Kasumi-1 (cell line): ENCODE data around the gene EFNA2.
A peak's percentile ranks its signal among the peaks of the same experiment; 100 is the strongest.

ENCODE experiments used
- DNase-seq, 2 experiments: peaks; one replicate each; lab custom pipeline; 2025; lab: John Stamatoyannopoulos, UW

The EFNA2 gene

DNA sequence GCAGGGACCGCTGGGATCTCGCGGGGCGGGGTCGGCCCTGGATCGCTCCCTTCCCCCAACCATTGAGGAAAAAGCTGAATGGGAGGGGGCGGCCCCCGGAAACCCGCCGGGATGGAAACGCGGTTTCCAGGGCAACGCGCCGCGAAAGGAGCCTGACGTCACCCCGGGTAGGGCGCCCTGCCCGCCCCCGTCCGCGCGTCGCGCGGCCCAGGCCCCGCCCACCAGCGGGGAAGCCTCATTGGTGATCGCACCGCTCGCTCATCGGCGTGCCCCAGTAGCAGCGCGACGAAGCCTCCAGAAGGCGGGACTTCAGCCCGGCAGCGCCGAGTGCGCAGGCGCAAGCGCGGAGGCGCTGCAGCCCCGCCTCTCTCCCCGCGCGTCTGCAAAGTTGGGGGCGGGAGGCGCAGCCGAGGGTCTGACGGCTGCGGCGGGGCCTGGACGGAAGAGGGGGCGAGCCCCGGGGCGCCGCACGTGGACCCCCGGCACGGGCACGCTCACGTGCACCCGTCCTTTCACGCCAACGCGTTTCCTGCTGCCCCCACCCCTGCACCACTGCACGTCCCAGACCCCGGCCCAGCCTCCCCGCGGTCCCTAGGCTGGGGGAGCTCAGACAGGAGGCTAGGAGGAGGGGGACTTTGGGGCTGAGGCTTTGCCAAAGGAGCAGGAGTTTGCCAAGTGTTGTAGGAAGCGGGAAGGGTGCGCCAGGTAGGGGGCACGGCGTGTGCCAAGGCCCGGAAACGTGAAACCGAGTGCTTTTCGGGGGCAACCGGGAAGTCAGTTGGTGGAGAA, 24.7 kb upstream of the EFNA2 start:
- DNase-seq: peak; percentile 86 to 91

DNA sequence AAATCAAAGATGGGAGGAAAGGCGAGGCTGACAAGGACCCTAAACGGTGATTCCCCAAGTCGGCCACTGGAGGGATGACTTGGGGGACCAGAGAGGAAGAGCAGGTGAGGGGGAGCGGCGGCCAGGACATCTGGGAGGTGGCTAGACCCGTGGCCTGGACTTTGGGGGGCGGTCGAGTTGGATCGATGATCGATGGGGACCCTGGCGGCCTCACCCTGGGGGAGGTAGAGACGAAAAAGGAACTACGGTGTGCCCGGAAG, 24.2 kb upstream of the EFNA2 start:
- peak in 1 of 2 experiments; percentile 24 for DNase-seq

DNA sequence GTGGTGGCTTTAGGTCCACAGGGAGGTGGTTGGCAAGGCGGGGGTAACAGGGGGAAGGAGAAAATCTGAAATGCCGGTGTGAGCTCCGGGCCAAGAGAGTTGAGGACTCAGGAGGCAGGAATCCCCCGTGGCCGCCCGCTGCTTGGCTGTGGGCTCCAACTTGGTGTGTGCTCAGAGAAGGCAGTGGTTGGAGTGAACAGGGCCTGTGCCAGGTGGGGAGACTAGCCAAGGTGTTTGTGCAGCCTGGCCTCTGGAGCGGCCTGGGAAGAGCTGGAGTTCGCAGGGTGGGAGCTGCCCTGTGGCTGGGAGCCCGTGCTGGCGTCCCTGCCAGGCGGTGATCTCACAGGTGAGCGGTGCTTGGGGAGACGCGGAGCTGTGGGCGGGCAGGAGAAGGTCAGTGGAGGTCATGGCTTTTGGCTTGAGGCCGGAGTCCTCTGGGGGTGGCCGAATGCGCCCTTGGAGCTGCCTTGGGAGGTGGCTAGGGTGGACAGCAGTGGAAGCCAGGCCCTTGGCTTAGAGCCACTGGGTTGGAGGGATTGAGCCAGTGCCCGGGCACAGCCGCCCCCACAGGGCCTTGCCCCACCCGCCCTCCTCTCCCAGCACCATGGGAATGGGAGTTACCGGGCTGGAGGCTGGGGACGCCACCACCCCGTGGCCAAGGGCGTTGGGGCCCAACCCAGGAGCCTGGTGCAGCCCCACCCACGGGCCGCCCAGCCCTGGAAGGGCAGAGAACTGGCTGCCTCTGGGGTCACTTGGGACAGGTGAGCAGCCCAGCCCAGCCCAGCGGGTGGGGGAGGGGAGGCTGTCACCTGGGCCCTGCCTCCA, 23.7 kb upstream of the EFNA2 start:
- DNase-seq: no peak

DNA sequence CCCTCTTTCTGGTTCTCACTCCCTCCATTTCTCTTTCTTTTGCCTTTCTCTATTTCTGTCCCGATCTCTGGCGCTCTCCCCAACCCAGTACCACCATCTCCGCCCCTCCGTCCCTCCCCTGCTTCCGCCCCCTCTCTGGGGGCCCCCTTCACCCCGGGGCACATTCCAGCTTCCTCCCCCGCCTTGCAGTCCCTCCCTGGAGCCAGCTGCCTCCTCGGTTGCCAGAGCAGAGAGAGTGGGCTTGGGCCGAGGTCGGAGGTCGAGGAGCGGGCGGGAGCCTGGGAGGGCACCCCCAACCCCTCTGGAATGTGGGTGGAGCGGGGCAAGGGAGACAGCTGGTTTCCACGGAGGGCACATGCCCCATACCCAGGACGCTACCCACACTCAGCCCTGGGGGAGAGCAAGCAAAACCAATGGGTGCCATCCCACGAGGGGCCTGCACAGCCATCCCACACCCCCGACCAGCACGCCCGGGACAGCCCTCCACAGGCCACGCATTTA, 23.0 kb upstream of the EFNA2 start:
- no peak for DNase-seq

GRCh38 chr19:1263188-1263587, 22.5 kb upstream of the EFNA2 start:
- no peak for DNase-seq

DNA sequence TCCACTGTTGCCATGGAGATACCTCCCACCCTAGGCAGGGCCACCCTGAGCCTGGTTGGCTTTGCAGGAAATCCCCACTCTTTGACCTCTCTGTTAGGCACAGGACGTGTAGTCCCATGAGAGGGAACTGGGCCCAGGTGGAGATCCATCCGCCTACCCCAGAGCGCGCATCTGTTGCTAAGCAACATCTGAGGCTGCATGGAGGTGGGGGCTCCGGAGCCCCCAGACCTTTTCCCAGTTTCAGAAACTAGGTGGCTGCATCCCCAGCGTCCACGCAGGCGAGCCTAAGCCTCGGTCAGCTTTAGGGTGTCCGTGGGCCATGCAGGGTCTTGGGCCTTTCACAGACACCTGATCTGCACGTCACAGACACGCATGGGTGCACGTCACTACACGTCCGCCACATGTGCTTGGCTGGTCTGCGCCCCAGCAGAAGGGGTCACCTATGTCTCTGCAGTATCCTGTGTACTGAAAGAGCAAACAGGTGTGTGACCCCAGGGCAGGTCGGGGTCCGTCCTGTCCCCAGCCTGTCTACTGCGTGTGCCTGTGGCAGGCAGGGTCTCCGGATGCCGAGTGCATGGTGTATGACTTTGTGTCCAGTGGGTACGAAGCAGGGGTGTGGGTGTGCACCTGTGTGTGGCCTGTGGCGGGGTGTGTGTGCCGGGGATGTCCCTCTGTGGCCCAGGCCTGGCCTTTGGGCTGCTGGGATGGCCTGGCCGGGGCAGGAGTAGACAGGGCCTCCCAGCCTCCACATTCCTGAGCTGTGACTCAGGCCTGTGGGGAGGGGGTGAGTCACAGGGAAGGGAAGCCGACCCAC, 20.7 kb upstream of the EFNA2 start:
- DNase-seq: no peak

GRCh38 chr19:1265615-1266128, 20.0 kb upstream of the EFNA2 start:
- DNase-seq: no peak

GRCh38 chr19:1266129-1266915, 19.4 kb upstream of the EFNA2 start:
- DNase-seq: peak; percentile 52 to 63

GRCh38 chr19:1266916-1267476, 18.7 kb upstream of the EFNA2 start:
- DNase-seq: peak in 1 of 2 experiments; percentile 16

GRCh38 chr19:1267477-1268225, 18.0 kb upstream of the EFNA2 start:
- DNase-seq: no peak

GRCh38 chr19:1268226-1269064, 17.2 kb upstream of the EFNA2 start:
- no peak for DNase-seq

DNA sequence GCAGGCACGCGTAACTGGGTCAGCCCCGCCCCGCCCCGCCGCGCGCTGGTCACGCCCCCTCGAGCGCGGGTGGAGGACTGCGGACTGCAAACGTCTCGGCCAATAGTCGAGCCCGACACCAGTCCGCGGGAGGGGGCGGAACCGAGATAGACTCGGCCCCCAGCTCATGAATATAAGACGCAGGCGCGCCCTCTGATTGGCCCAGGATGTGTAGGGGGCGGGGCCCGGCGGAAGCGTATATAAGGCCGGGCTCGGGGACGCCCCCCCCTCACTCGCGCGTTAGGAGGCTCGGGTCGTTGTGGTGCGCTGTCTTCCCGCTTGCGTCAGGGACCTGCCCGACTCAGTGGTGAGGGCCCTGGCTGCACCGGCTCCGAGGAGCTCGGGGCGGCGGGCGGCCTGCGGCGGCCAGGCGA, 16.6 kb upstream of the EFNA2 start, which contains the start of gene CIRBP:
Gene CIRBP (plus strand): TSS at position 268 of the 413 bp plus-strand sequence. CDS start 1,602 bp downstream, outside the sequence.
- DNase-seq: peak; percentile 93 to 94

DNA sequence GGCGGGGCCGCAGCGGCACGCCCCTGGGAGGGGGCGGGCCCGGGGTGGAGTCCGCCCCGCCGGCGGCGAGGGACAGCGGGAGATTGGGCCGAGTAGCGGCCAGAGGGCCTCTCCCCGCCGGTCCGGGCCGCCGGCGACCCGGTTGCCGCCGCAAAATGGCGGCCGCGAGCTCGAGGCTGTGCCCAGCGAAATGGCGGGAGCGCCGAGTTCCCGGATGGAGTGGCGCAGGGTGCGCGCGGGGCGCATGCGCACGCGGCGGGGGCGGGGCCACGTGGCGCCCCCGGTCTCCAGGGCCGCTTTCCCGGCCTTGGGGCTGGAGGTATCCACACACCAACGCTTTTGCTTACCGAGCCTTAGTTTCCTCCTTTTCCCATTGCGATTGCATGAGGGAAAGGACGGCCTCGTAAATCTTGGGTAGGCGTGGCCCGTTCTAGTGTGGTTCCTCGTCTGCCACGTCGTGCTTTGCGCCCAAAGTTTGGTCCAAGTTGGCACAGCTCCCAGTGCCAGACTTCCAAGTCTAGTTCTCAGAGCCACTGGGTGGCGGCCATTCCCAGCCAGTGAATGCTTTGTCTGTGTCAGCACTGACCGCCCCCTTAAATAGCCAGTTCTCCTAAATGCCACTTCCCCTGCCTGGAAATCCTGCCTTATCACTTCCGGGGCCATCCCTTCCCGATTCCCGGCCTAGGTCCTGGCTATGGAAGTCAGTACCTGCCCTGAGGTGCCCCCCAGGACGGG, 16.0 kb upstream of the EFNA2 start:
- DNase-seq: peak; percentile 49 to 52

DNA sequence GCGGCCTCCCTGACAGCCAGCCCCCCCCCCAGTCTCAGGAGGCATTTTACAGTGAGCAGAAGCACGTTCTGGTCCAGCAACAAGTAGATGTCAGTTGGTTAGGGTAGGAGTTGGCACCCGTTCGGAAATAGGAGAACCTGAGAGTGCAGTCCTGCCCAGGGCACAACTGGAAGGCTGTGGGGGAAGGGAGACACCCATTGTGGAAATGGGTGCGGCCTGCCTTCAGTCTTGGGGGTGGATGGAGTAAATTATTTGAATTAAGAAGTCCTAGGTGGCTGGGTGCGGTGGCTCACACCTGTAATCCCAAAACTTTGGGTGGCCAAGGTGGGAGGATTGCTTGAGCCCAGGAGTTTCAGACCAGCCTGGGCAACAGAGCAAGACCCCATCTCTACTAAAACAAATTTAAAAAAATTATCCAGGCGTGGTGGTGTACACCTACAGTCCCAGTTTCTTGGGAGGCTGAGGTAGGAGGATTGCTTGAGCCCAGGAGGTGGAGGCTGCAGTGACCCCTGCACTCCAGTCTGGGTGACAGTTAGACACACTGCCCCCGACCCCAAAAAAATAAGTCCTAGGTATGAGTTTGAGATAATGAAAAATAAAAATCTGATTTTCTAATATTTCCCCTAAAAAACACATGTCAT, 15.3 kb upstream of the EFNA2 start:
- DNase-seq: no peak

GRCh38 chr19:1270854-1271527, 14.7 kb upstream of the EFNA2 start:
- DNase-seq: no peak

GRCh38 chr19:1271528-1272422, 13.9 kb upstream of the EFNA2 start:
- no peak for DNase-seq
